ENCODE data around the gene CEP295NL. TPM values are rescaled to one million over a fixed set of nuclear protein-coding genes. Genes with fewer than 3 reads are reported as not detected.

Gene CEP295NL
- total and polyA plus RNA-seq, 7 donors = 0.04 to 0.52 (median 0.39) TPM; not detected in 2

GRCh38 chr17:78944026-78944425 lies 41.0 kb upstream of the CEP295NL start:
- no peaks in the 10 kb centered on the region for H3K9me3 ChIP-seq
- H3K27me3 ChIP-seq (ENCODE audit: insufficient read depth in 3 of 3, low read length in 2 of 3) = peaks cover 0 to 10% (median 0%) of the 10 kb centered on the region in 3 donors
- no peak for ATAC-seq
- WGBS, 3 donors = 82 to 94% (median 85%) methylated on average over 7 of the region's 7 CpGs
- H3K4me1 ChIP-seq = peaks cover 12% of the 10 kb centered on the region
- intact Hi-C loops (cut with DNase I) = no loop called here
- H3K4me3 ChIP-seq = no peak overlapping the region
- TF ChIP-seq CTCF (IDR thresholded peaks at IDR 0.05) = no peak
- H3K36me3 ChIP-seq (ENCODE audit: insufficient read depth in 1 of 2, low read depth in 1 of 2) = no peaks in the 10 kb centered on the region
- H3K27ac ChIP-seq = no peak overlapping the region
- no peak for DNase-seq

- Histone ChIP-seq H3K36me3 (ENCODE audit: insufficient read depth in 1 of 2, low read depth in 1 of 2) (no peaks in the 10 kb centered on the region), H3K27ac (no peak overlapping the region)
- no peak for ATAC-seq
Measured at GRCh38 chr17:78940708-78941107, 37.7 kb upstream of the CEP295NL start.

GRCh38 chr17:78940258-78940657 lies 37.3 kb upstream of the CEP295NL start:
- intact Hi-C loops (cut with DNase I) = no loop called here
- H3K9me3 ChIP-seq = no peaks in the 10 kb centered on the region
- TF ChIP-seq CTCF (IDR thresholded peaks at IDR 0.05) = no peak
- H3K27me3 ChIP-seq (ENCODE audit: insufficient read depth in 3 of 3, low read length in 2 of 3) = peaks cover 0 to 8% (median 0%) of the 10 kb centered on the region in 3 donors
- ATAC-seq (no peak), DNase-seq (no peak)
- H3K4me1 ChIP-seq = peaks cover 22% of the 10 kb centered on the region
- 72 to 85% (median 80%) methylated on average over 5 of the region's 5 CpGs for WGBS, 3 donors
- no peak overlapping the region for H3K27ac ChIP-seq
- no peaks in the 10 kb centered on the region for H3K36me3 ChIP-seq (ENCODE audit: insufficient read depth in 1 of 2, low read depth in 1 of 2)
- no peak overlapping the region for H3K4me3 ChIP-seq

More at GRCh38 chr17:78940708-78941107, 37.7 kb upstream of the CEP295NL start:
- WGBS, 3 donors = 75 to 82% (median 81%) methylated on average over 6 of the region's 6 CpGs
- no peak for TF ChIP-seq CTCF (IDR thresholded peaks at IDR 0.05)
- no peaks in the 10 kb centered on the region for H3K9me3 ChIP-seq
- H3K4me1 ChIP-seq = peaks cover 17% of the 10 kb centered on the region
- DNase-seq = no peak
- intact Hi-C loops (cut with DNase I) = no loop called here
- H3K4me3 ChIP-seq = no peak overlapping the region
- H3K27me3 ChIP-seq (ENCODE audit: insufficient read depth in 3 of 3, low read length in 2 of 3) = peaks cover 0 to 10% (median 0%) of the 10 kb centered on the region in 3 donors

GRCh38 chr17:78939615-78940014 lies 36.6 kb upstream of the CEP295NL start:
- Histone ChIP-seq H3K4me1 (peaks cover 28% of the 10 kb centered on the region), H3K36me3 (ENCODE audit: insufficient read depth in 1 of 2, low read depth in 1 of 2) (no peaks in the 10 kb centered on the region), H3K4me3 (no peak overlapping the region), H3K27ac (no peak overlapping the region), H3K9me3 (no peaks in the 10 kb centered on the region), H3K27me3 (ENCODE audit: insufficient read depth in 3 of 3, low read length in 2 of 3) (peaks cover 0 to 1% (median 0%) of the 10 kb centered on the region in 3 donors)
- ATAC-seq (peak in 3 of 4 donors; percentile 47 to 68 (median 63)), DNase-seq (no peak)
- intact Hi-C loops (cut with DNase I) = no loop called here
- WGBS, 3 donors = 23 to 41% (median 32%) methylated on average over 6 of the region's 6 CpGs
- TF ChIP-seq CTCF (IDR thresholded peaks at IDR 0.05) = no peak

- intact Hi-C loops (cut with DNase I) = no loop called here
- 82 to 84% (median 84%) methylated on average over 11 of the region's 11 CpGs for WGBS, 3 donors
Measured at GRCh38 chr17:78937561-78937960, 34.6 kb upstream of the CEP295NL start.

More at GRCh38 chr17:78937561-78937960, 34.6 kb upstream of the CEP295NL start:
- Histone ChIP-seq H3K27ac (no peak overlapping the region), H3K9me3 (no peaks in the 10 kb centered on the region), H3K4me1 (peaks cover 47% of the 10 kb centered on the region), H3K36me3 (ENCODE audit: insufficient read depth in 1 of 2, low read depth in 1 of 2) (no peaks in the 10 kb centered on the region), H3K4me3 (no peak overlapping the region), H3K27me3 (ENCODE audit: insufficient read depth in 3 of 3, low read length in 2 of 3) (no peaks in the 10 kb centered on the region)
- TF ChIP-seq CTCF (IDR thresholded peaks at IDR 0.05) = no peak
- ATAC-seq = no peak
- DNase-seq = no peak

Data from psoas muscle (tissue), 8 donors.